GM12801 (cell line): ENCODE measurements around the gene ZNF419.
"Not testable (repeated sequence)": the region's sequence is repeated elsewhere in the genome, so short reads cannot be mapped to it uniquely, and the experiment has no call there.

Source experiments
- CTCF ChIP-seq: IDR thresholded peaks from one replicate; pipeline ENCODE4 v1.5.1; 2011; ENCODE audit warnings: control low read depth; ENCODE audit not compliant: insufficient read length; ENCODE audit errors: extremely low read depth

Gene ZNF419

GRCh38 chr19:57465680-57466381 lies 21.7 kb upstream of the ZNF419 start:
- no peak for TF ChIP-seq CTCF

- no peak for TF ChIP-seq CTCF
Measured at GRCh38 chr19:57466489-57466888, 21.1 kb upstream of the ZNF419 start.

GRCh38 chr19:57473646-57474045 lies 13.9 kb upstream of the ZNF419 start:
- TF ChIP-seq CTCF, result no peak

DNA sequence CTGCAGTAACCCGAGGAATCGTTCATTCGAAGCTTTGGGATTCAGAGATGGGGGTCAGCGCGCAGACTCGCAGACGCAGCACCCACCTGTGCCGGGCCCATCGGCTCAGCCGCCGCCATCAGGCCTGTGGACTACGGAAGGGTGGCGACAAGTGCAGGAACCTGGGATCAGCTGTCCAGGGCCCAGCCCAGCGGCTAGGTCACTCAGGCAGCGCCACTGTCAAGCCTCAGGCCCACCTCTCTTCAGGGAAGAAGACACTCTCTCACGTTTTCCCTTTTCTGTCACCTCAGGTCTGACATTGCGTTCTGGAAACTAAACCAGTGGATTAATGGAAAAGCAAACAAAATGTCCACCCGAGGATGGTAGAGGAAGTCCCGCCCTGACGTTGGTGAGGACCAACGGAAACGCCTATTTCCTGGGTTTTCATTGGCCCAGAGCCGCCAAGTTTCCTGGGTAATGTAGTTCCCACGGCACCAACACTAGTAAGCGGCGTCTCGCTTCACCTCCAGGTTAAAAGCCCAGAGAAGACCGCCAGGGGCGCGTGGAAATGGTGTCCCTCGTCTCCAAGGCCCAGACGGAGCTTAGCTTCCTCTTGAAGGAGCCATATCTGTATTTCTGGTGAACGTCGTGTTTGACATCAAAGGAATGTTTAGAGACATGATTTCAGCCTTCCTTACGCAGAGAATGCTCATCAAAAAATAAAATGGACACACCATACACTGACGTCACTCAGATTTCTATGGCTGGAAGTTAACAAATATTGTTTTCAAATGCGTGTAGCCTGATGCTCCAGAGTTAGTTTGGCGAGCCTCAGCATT lies 10.2 kb upstream of the ZNF419 start, which contains the start of gene ZNF772:
TSS of gene ZNF772 (minus strand) at position 376 of the 818 bp plus-strand sequence. CDS start at position 119, 257 bp downstream.
- no peak for TF ChIP-seq CTCF

GRCh38 chr19:57499680-57500395 lies 12.3 kb downstream of the ZNF419 start, which contains the start of gene ZNF773:
Gene ZNF773, plus strand, starts transcription at chr19:57499938. Its CDS starts 143 bp downstream, at chr19:57500081.
- TF ChIP-seq CTCF, result not testable (repeated sequence)

DNA sequence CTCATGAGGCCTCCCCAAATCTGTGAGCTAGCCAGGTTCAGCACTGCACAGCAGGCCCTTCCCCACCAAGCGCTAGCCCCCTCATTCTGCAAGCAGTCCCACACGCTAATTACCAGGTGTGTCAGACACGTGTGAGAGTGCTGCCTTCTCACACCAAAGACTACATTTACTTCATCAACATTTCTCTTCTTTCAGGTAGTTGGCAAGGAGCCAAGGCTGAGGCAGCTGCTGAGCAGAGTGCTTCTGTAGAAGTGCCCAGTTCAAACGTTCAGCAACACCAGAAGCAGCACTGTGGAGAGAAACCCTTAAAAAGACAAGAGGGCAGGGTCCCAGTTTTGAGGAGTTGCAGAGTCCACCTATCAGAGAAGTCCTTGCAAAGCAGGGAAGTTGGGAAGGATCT lies 18.6 kb downstream of the ZNF419 start:
- no peak for TF ChIP-seq CTCF

DNA sequence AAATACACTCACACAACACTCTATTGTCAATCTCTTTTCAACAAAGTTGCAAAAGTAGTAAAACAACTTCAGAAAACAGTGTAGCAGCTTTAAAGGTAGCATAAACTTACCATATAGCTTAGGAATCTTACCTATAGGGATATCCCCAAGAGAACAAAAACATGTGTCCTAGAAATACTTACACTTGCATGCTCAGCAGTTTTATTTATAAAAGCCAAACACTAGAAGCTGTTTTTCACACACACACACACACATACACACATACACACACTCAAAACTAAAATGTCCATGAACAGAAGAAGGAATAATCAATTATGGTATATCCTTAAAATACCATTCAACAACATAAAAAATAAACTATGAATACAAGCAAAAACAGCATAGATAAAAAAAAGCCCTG lies 23.9 kb downstream of the ZNF419 start:
- TF ChIP-seq CTCF, result no peak
